Left lung (tissue), 10 donors: Measurements from ENCODE around the gene PYGB. TPM values are rescaled to one million over a fixed set of nuclear protein-coding genes. Genes with fewer than 3 reads are reported as not detected.
"Not testable (repeated sequence)": the region's sequence is repeated elsewhere in the genome, so short reads cannot be mapped to it uniquely, and the experiment has no call there.

Experiments used
- ATAC-seq: fragments of 200-7000 bp; cut with Tn5 transposase; one replicate; pipeline ENCODE4 v1.9.1; 2020; ENCODE audit warnings: moderate library complexity
- DNase-seq, 4 donors: peaks; one replicate each; pipeline ENCODE4 v3.0.0-alpha.2; 2013 to 2020
- H3K27ac ChIP-seq, 2 donors: fragments of 200-600 bp; sonication (generic) in 1 of 2; one replicate each; pipeline versions ENCODE4 v1.5.0 to v1.8.0; 2020 to 2021
- H3K27me3 ChIP-seq, 2 donors: fragments of 200-600 bp; sonication (generic) in 1 of 2; one replicate each; pipeline versions ENCODE4 v1.5.0 to v1.8.0; 2020 to 2021
- H3K36me3 ChIP-seq, 2 donors: fragments of 200-600 bp; sonication (generic) in 1 of 2; one replicate each; pipeline versions ENCODE4 v1.5.0 to v1.8.0; 2020 to 2021
- H3K4me1 ChIP-seq, 2 donors: fragments of 200-600 bp; one replicate each; pipeline ENCODE4 v1.8.0; 2021
- H3K4me3 ChIP-seq, 2 donors: fragments of 200-600 bp; sonication (generic) in 1 of 2; one replicate each; pipeline versions ENCODE4 v1.5.0 to v1.8.0; 2020 to 2021; ENCODE audit warnings: mild to moderate bottlenecking in 1 of 2
- H3K9me3 ChIP-seq, 2 donors: fragments of 200-600 bp; sonication (generic) in 1 of 2; one replicate each; pipeline versions ENCODE4 v1.5.0 to v1.8.0; 2020 to 2021
- CTCF ChIP-seq, 2 donors: fragments of 200-600 bp; sonication (generic) in 1 of 2; IDR thresholded peaks; one replicate each; pipeline versions ENCODE4 v1.5.0 to v1.8.0; 2021; ENCODE audit warnings: antibody characterized with exemption in 2 of 2
- intact Hi-C, 2 donors: fragments of 100-400 bp; cut with DNase I; formaldehyde crosslinking; loops; one replicate each; pipeline versions ENCODE4 v1.11.2 to v1.14.2; 2022
- polyA plus RNA-seq, 6 donors: library from polyadenylated mRNA; unstranded; fragments of 120-200 nt; gene quantifications; one replicate each; pipeline ENCODE4 v1.2.1, GENCODE V29; 2013; ENCODE audit not compliant: insufficient read length in 6 of 6
- total RNA-seq, 2 donors: library from RNA; stranded (reverse); fragmentation: NEBNext Ultra II Directional; extraction: Animal tissue kit (Norgen Biotek cat#: 25700); gene quantifications; one replicate each; pipeline ENCODE4 v1.2.1, GENCODE V29; 2021
- donor health status: DM: no; HTN: yes; CAD: no.
- donor health status: DM: no; HTN: no; CAD: no.

The PYGB gene
- total and polyA plus RNA-seq, 8 donors, result 37.8 to 81.3 (median 47.8) TPM

DNA sequence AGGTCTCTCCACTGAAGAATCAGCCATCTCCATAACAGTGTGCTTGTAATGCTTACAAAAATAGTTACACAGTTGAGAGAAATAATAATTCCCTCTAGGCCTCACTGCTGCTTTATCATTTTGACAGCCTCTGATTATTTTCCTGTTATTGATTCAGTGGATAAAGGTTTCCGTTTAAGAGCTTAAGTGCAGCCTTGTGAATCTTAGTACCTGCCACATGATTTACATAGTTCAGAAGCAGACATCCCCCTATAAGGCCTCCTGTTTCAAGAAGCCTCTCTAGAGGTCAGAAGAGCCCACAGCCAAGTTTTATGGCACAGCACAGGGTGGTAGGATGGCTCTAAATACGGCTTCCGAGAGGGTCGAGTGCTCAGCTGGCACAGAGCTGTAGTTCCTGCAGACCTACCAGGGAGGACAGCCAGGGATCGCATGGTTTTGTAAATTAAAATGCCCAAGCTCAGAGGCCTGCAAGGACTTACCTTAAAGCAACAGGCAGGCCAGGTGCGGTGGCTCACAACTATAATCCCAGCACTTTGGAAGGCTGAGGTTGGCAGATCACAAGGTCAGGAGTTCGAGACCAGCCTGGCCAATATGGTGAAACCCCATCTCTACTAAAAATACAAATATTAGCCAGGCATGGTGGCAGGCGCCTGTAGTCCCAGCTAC lies 17.6 kb upstream of the PYGB start:
- intact Hi-C loops, result no loop called here
- Histone ChIP-seq H3K27me3 (peaks cover 0 to 7% of the 10 kb centered on the region in 2 donors), H3K4me1 (peaks cover 10 to 16% of the 10 kb centered on the region in 2 donors), H3K9me3 (no peaks in the 10 kb centered on the region), H3K4me3 (no peak overlapping the region), H3K36me3 (peaks cover 0 to 7% of the 10 kb centered on the region in 2 donors), H3K27ac (no peak overlapping the region)
- DNase-seq (no peak), ATAC-seq (no peak)
- no peak for TF ChIP-seq CTCF (IDR thresholded peaks at IDR 0.05)

- Histone ChIP-seq H3K27me3 (peaks cover 0 to 22% of the 10 kb centered on the region in 2 donors), H3K4me1 (peaks cover 0 to 16% of the 10 kb centered on the region in 2 donors), H3K27ac (peak overlapping the region; percentile 53 to 54), H3K4me3 (no peak overlapping the region), H3K9me3 (no peaks in the 10 kb centered on the region), H3K36me3 (no peaks in the 10 kb centered on the region)
- no peak for TF ChIP-seq CTCF (IDR thresholded peaks at IDR 0.05)
- ATAC-seq (peak; percentile 82), DNase-seq (peak in 2 of 4 donors; percentile 35 to 80)
- intact Hi-C loops, result no loop called here
Observed at GRCh38 chr20:25233016-25233772, 14.7 kb upstream of the PYGB start.

GRCh38 chr20:25234009-25234849 lies 13.7 kb upstream of the PYGB start:
- H3K9me3 ChIP-seq, H3K4me3 ChIP-seq, H3K36me3 ChIP-seq, DNase-seq, intact Hi-C loops: not testable (repeated sequence)
- Histone ChIP-seq H3K4me1 (peaks cover 0 to 24% of the 10 kb centered on the region in 2 donors), H3K27ac (peak overlapping the region; percentile 53 to 54), H3K27me3 (peaks cover 0 to 22% of the 10 kb centered on the region in 2 donors)
- peak; percentile 8 for ATAC-seq

- intact Hi-C loops, result no loop called here
- Histone ChIP-seq H3K4me1 (peaks cover 0 to 24% of the 10 kb centered on the region in 2 donors), H3K9me3 (no peaks in the 10 kb centered on the region), H3K4me3 (no peak overlapping the region), H3K27me3 (peaks cover 0 to 22% of the 10 kb centered on the region in 2 donors), H3K27ac (no peak overlapping the region), H3K36me3 (no peaks in the 10 kb centered on the region)
- TF ChIP-seq CTCF (IDR thresholded peaks at IDR 0.05), result no peak
- DNase-seq (no peak), ATAC-seq (no peak)
Observed at GRCh38 chr20:25236450-25237304, 11.2 kb upstream of the PYGB start.
